Measurements from ENCODE around the gene CACHD1. TPM values are rescaled to one million over a fixed set of nuclear protein-coding genes. Genes with fewer than 3 reads are reported as not detected.

CACHD1 gene
- polyA plus RNA-seq, 2 of the 4 experiments (the other 2 are of a cell fraction), result 0.72 to 1.6 TPM

GRCh38 chr1:64691626-64692025, 221.7 kb downstream of the CACHD1 start:
- no peak for DNase-seq (ENCODE audit: low read depth in 1 of 2, low spot score in 1 of 2)
- WGBS (ENCODE audit: missing lambda C conversion rate), result 56% methylated on average over 7 of the region's 7 CpGs
- H3K4me3 ChIP-seq, result no peak overlapping the region
- no peak overlapping the region for H3K27ac ChIP-seq
- ATAC-seq, result no peak
- no peak for FAIRE-seq
- TF ChIP-seq CEBPB (IDR thresholded peaks at IDR 0.05), result no peak
- no peak for TF ChIP-seq MAFK (IDR thresholded peaks at IDR 0.05; ENCODE audit: partially characterized antibody)
- TF ChIP-seq BCL3 (IDR thresholded peaks at IDR 0.05), result no peak
- TF ChIP-seq CBX2 (IDR thresholded peaks at IDR 0.05; ENCODE audit: borderline replicate concordance, low read depth), result no peak
- no peak for TF ChIP-seq HOXA7 (CRISPR knock-in tag; IDR thresholded peaks at IDR 0.05)
- no peak for TF ChIP-seq FOSB (CRISPR knock-in tag; IDR thresholded peaks at IDR 0.05)
- no peak for TF ChIP-seq TFCP2L1 (CRISPR knock-in tag; IDR thresholded peaks at IDR 0.05)
- no peak for TF ChIP-seq RARB (CRISPR knock-in tag; IDR thresholded peaks at IDR 0.05)
- no peak for TF ChIP-seq EP300 (IDR thresholded peaks at IDR 0.05)
- no peak for TF ChIP-seq ZFP36 (IDR thresholded peaks at IDR 0.05; ENCODE audit: borderline replicate concordance, partially characterized antibody)
- TF ChIP-seq, protein P1, sequence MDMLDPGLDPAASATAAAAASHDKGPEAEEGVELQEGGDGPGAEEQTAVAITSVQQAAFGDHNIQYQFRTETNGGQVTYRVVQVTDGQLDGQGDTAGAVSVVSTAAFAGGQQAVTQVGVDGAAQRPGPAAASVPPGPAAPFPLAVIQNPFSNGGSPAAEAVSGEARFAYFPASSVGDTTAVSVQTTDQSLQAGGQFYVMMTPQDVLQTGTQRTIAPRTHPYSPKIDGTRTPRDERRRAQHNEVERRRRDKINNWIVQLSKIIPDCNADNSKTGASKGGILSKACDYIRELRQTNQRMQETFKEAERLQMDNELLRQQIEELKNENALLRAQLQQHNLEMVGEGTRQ (IDR thresholded peaks at IDR 0.05), result no peak
- TF ChIP-seq RCOR1 (IDR thresholded peaks at IDR 0.05; ENCODE audit: low read depth, low read length), result no peak
- no peak for TF ChIP-seq HOXB13 (CRISPR knock-in tag; IDR thresholded peaks at IDR 0.05; ENCODE audit: low read depth)
- no peak for TF ChIP-seq ZNF302 (CRISPR knock-in tag; IDR thresholded peaks at IDR 0.05)
- no peak for TF ChIP-seq FOXS1 (CRISPR knock-in tag; IDR thresholded peaks at IDR 0.05)
- no peak for TF ChIP-seq CHD4 (IDR thresholded peaks at IDR 0.05; ENCODE audit: borderline replicate concordance)
- no peaks in the 10 kb centered on the region for H3K9me3 ChIP-seq
- peaks cover 12% of the 10 kb centered on the region for H3K4me1 ChIP-seq
- H3K4me2 ChIP-seq, result no peak overlapping the region
- ChIA-PET POLR2A (no interaction called here), CTCF (interaction anchor here (3.2 kb wide), 1 partner anchor 16 kb away, joined by 11 read pairs; no protein-coding TSS in a partner anchor)

- 0% methylated on average over 1 of the region's 1 CpG for WGBS (ENCODE audit: missing lambda C conversion rate)
- Histone ChIP-seq H3K4me2 (no peak overlapping the region), H3K4me3 (no peak overlapping the region), H3K27ac (no peak overlapping the region), H3K9me3 (no peaks in the 10 kb centered on the region), H3K4me1 (peaks cover 1% of the 10 kb centered on the region)
- POLR2A ChIA-PET, result no interaction called here
- TF ChIP-seq JUN (IDR thresholded peaks at IDR 0.05) (no peak), BHLHE40 (IDR thresholded peaks at IDR 0.05; ENCODE audit: low read depth, low read length) (no peak), EHF (CRISPR knock-in tag; IDR thresholded peaks at IDR 0.05) (no peak), MYC (IDR thresholded peaks at IDR 0.05; ENCODE audit: borderline replicate concordance, low read length) (no peak)
- TF ChIP-seq, protein P2, sequence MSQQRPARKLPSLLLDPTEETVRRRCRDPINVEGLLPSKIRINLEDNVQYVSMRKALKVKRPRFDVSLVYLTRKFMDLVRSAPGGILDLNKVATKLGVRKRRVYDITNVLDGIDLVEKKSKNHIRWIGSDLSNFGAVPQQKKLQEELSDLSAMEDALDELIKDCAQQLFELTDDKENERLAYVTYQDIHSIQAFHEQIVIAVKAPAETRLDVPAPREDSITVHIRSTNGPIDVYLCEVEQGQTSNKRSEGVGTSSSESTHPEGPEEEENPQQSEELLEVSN (IDR thresholded peaks at IDR 0.05; ENCODE audit: borderline replicate concordance, low read depth), result no peak
- ATAC-seq (no peak), DNase-seq (ENCODE audit: low read depth in 1 of 2, low spot score in 1 of 2) (no peak), FAIRE-seq (no peak)
- CTCF ChIA-PET, result interaction anchor here (0.9 to 3.2 kb wide), 3 partner anchors 14 to 17 kb away, joined by 3 to 11 read pairs (median 3); no protein-coding TSS in a partner anchor
Observed at GRCh38 chr1:64692911-64693310, 223.0 kb downstream of the CACHD1 start.

DNA sequence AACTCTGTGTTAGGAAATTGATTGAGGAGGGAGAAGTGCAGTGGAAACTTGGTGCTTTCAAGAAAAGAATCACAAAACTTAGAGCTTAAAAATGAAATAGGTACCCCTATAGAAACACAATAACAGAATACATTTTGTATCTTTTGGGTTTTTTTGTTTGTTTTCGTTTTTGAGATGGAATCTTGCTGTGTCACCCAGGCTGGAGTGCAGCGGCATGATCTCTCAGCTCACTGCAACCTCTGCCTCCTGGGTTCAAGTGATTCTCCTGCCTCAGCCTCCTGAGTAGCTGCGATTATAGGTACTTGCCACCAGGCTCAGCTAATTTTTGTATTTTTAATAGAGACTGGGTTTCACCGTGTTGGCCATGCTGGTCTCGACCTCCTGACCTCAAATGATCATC, 223.5 kb downstream of the CACHD1 start:
- TF ChIP-seq JUN (IDR thresholded peaks at IDR 0.05), result no peak
- no peak for TF ChIP-seq HOXB5 (CRISPR knock-in tag; IDR thresholded peaks at IDR 0.05)
- no peak for TF ChIP-seq POLR2A (IDR thresholded peaks at IDR 0.05; ENCODE audit: low read length)
- no peak for TF ChIP-seq PBX3 (IDR thresholded peaks at IDR 0.05)
- no peak for TF ChIP-seq HOXA7 (CRISPR knock-in tag; IDR thresholded peaks at IDR 0.05)
- TF ChIP-seq ZFP36 (IDR thresholded peaks at IDR 0.05; ENCODE audit: borderline replicate concordance, partially characterized antibody), result no peak
- DNase-seq (ENCODE audit: low read depth in 1 of 2, low spot score in 1 of 2) (no peak), FAIRE-seq (no peak), ATAC-seq (no peak)
- WGBS (ENCODE audit: missing lambda C conversion rate), result 49% methylated on average over 5 of the region's 5 CpGs
- ChIA-PET CTCF (interaction anchor here (0.8 to 1.2 kb wide), 3 partner anchors 14 to 931 kb away, joined by 3 read pairs; no protein-coding TSS in a partner anchor), POLR2A (no interaction called here)
- Histone ChIP-seq H3K4me1 (no peaks in the 10 kb centered on the region), H3K4me3 (no peak overlapping the region), H3K4me2 (no peak overlapping the region), H3K27ac (no peak overlapping the region), H3K9me3 (no peaks in the 10 kb centered on the region)
